ENCODE data around the gene HHLA2. TPM values are rescaled to one million over a fixed set of nuclear protein-coding genes. Genes with fewer than 3 reads are reported as not detected.

Gene HHLA2
- total and polyA plus RNA-seq, 2 of the 8 experiments (the other 6 are each of a cell fraction or from before 2014, with no cell fraction given) = not detected

DNA sequence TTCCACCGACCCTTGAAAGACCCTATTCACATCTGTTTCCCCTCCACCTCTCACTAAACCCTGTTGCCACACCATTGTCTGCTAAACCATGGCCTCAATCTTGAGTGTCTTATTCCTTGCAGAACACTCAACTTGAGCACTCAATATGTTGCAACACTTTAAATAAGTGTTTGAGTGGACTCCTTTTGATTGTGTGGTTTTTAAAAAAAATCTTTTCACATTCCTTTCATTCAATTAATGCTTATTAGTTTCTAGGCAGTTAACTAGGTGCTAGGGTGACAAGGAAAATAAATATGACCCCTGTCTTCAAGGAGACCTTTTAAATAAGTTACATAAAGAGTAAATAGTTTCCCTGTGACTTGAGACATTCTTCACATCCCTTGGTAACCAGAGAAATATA lies 13.3 kb upstream of the HHLA2 start:
- no peak overlapping the region for H4K8ac ChIP-seq (ENCODE audit: extremely low read depth, insufficient read depth, low read length)
- no peaks in the 10 kb centered on the region; a peak in 1 of 8 replicates for H3K36me3 ChIP-seq (ENCODE audit: control insufficient read depth in 2 of 4, insufficient read depth in 4 of 4, low read length in 3 of 4)
- no peak overlapping the region for H2BK12ac ChIP-seq (ENCODE audit: low read depth, low read length)
- H3K14ac ChIP-seq (ENCODE audit: insufficient read length) = no peak overlapping the region
- CTCF ChIA-PET (ENCODE audit: partially characterized antibody) = no interaction called here
- H3K23ac ChIP-seq (ENCODE audit: insufficient read length) = no peak overlapping the region
- H3K79me2 ChIP-seq (ENCODE audit: control insufficient read depth in 1 of 2, insufficient read depth in 2 of 2, low read length in 2 of 2) = no peaks in the 10 kb centered on the region
- no peak overlapping the region for H3K4me3 ChIP-seq (ENCODE audit: extremely low read depth in 1 of 4, insufficient read depth in 2 of 4, low read depth in 3 of 4, low read length in 4 of 4)
- 100% methylated on average over 1 of the region's 1 CpG; no CpG with 5 or more reads in 1 of the 2 experiments for WGBS, 2 experiments (ENCODE audit: extremely low coverage in 1 of 2, insufficient coverage in 1 of 2, insufficient read length in 1 of 2, insufficient replicate concordance in 2 of 2, low coverage in 1 of 2, low lambda C conversion rate in 2 of 2, missing lambda C conversion rate in 1 of 2)
- no peak overlapping the region for H3K56ac ChIP-seq (replicated peaks; ENCODE audit: insufficient read length, low read depth, low read length)
- no peak overlapping the region for H3K4ac ChIP-seq (replicated peaks; ENCODE audit: insufficient read length, low read depth, low read length)
- H2BK5ac ChIP-seq (ENCODE audit: low read depth, low read length) = no peak overlapping the region
- no peak overlapping the region for H2AFZ ChIP-seq (ENCODE audit: low read length)
- no peak for FAIRE-seq
- H2BK15ac ChIP-seq (ENCODE audit: low read length) = no peak overlapping the region
- no peak overlapping the region for H3K9ac ChIP-seq (replicated peaks in 1 of 4; ENCODE audit: extremely low read depth in 1 of 4, low read depth in 3 of 4, low read length in 3 of 4)
- H4K5ac ChIP-seq (ENCODE audit: insufficient read length, low read depth, low read length) = no peak overlapping the region
- no peak for DNase-seq (ENCODE audit: low read depth in 1 of 2, low spot score in 2 of 2)
- POLR2A ChIA-PET (ENCODE audit: partially characterized antibody) = no interaction called here
- no peak for TF ChIP-seq KDM1A (IDR thresholded peaks at IDR 0.05; ENCODE audit: borderline replicate concordance, low read length)
- TF ChIP-seq SIRT6 (IDR thresholded peaks at IDR 0.05; ENCODE audit: low read length) = no peak
- TF ChIP-seq KDM4A (IDR thresholded peaks at IDR 0.05; ENCODE audit: low read depth, low read length, severe bottlenecking) = no peak
- no peak for TF ChIP-seq SP1 (IDR thresholded peaks at IDR 0.05; ENCODE audit: low read depth, low read length)
- no peak for TF ChIP-seq RXRA (IDR thresholded peaks at IDR 0.05; ENCODE audit: insufficient read depth, low read depth, low read length)
- TF ChIP-seq TBP (IDR thresholded peaks at IDR 0.05; ENCODE audit: low read depth, low read length) = no peak
- no peak for TF ChIP-seq BACH1 (IDR thresholded peaks at IDR 0.05; ENCODE audit: low read length)
- no peak for TF ChIP-seq POLR2A (IDR thresholded peaks at IDR 0.05; ENCODE audit: control extremely low read depth in 1 of 2, low read depth in 2 of 2, low read length in 2 of 2)
- TF ChIP-seq NRF1 (IDR thresholded peaks at IDR 0.05; ENCODE audit: low read depth, low read length) = no peak
- TF ChIP-seq, protein P1, sequence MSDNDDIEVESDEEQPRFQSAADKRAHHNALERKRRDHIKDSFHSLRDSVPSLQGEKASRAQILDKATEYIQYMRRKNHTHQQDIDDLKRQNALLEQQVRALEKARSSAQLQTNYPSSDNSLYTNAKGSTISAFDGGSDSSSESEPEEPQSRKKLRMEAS (IDR thresholded peaks at IDR 0.05) = no peak
- TF ChIP-seq CEBPB (IDR thresholded peaks at IDR 0.05; ENCODE audit: low read depth, low read length) = no peak
- no peak for TF ChIP-seq JUN (IDR thresholded peaks at IDR 0.05; ENCODE audit: low read depth, low read length)
- TF ChIP-seq CBX8 (IDR thresholded peaks at IDR 0.05; ENCODE audit: borderline replicate concordance, low read depth, low read length) = no peak
- TF ChIP-seq TAF7 (optimal IDR thresholded peaks at IDR 0.05; ENCODE audit: borderline replicate concordance, low read depth, low read length) = no peak
- no peak for TF ChIP-seq EGR1 (IDR thresholded peaks at IDR 0.05; ENCODE audit: borderline replicate concordance, low read depth, low read length)
- no peak for TF ChIP-seq EP300 (IDR thresholded peaks at IDR 0.05; ENCODE audit: borderline replicate concordance in 1 of 2, low read depth in 2 of 2, low read length in 2 of 2)
- no peak overlapping the region for H3K4me2 ChIP-seq (ENCODE audit: insufficient read depth in 1 of 2, low read depth in 2 of 2, low read length in 2 of 2)
- H3K79me1 ChIP-seq (ENCODE audit: low read depth, low read length) = no peaks in the 10 kb centered on the region
- no peak overlapping the region for H2BK20ac ChIP-seq (ENCODE audit: low read length)
- H3K27ac ChIP-seq (ENCODE audit: low read depth, low read length) = no peak overlapping the region
- no peaks in the 10 kb centered on the region for H4K20me1 ChIP-seq (replicated peaks in 1 of 2; ENCODE audit: control insufficient read depth in 1 of 2, insufficient read depth in 2 of 2, low read length in 2 of 2)
- no peaks in the 10 kb centered on the region for H3K4me1 ChIP-seq (replicated peaks in 1 of 4; ENCODE audit: control insufficient read depth in 3 of 4, insufficient read depth in 4 of 4, low read length in 3 of 4)
- H3K18ac ChIP-seq (ENCODE audit: extremely low read depth, low read length) = no peak overlapping the region
- peaks cover 13 to 14% of the 10 kb centered on the region in 2 experiments for H3K9me3 ChIP-seq (ENCODE audit: insufficient read depth in 2 of 2, low read depth in 1 of 2, low read length in 1 of 2)
- H2AK5ac ChIP-seq (ENCODE audit: low read depth, low read length) = no peak overlapping the region
- no peaks in the 10 kb centered on the region for H3K27me3 ChIP-seq (replicated peaks in 1 of 4; ENCODE audit: control insufficient read depth in 3 of 4, extremely low read depth in 1 of 4, insufficient read depth in 3 of 4, low read length in 3 of 4)
- H2BK120ac ChIP-seq (replicated peaks; ENCODE audit: low read depth, low read length) = no peak overlapping the region
- no peaks in the 10 kb centered on the region for H3K23me2 ChIP-seq (ENCODE audit: low read depth, low read length)
- H4K91ac ChIP-seq (replicated peaks; ENCODE audit: insufficient read length, low read length) = no peak overlapping the region
